Measurements from ENCODE around the gene KIF1A.
A peak's percentile ranks its signal among the peaks of the same experiment; 100 is the strongest.

Gene KIF1A

GRCh38 chr2:240819858-240820606 lies at the start of gene KIF1A:
TSS of gene KIF1A (minus strand) at chr2:240820219. CDS start at chr2:240797752, 22,467 bp downstream.
- TF ChIP-seq TAF1 (IDR thresholded peaks at IDR 0.05; ENCODE audit: low read depth) (peak; percentile 47; the same call in 1 of the 2 replicates), CEBPB (IDR thresholded peaks at IDR 0.05) (no peak), RAD21 (IDR thresholded peaks at IDR 0.05; ENCODE audit: low read depth) (no peak), EGR1 (IDR thresholded peaks at IDR 0.05) (no peak), ZBTB7A (IDR thresholded peaks at IDR 0.05; ENCODE audit: low read depth) (peak; percentile 36; the same call in 1 of the 2 replicates), FOXM1 (IDR thresholded peaks at IDR 0.05; ENCODE audit: borderline replicate concordance, low read depth) (no peak), TEAD4 (IDR thresholded peaks at IDR 0.05) (no peak), REST (IDR thresholded peaks at IDR 0.05; ENCODE audit: low read depth) (no peak), YY1 (IDR thresholded peaks at IDR 0.05; ENCODE audit: low read depth) (no peak), TCF12 (IDR thresholded peaks at IDR 0.05; ENCODE audit: low read depth) (no peak; the same call in 1 of the 2 replicates), MAX (IDR thresholded peaks at IDR 0.05) (0 out of 2 replicates have a peak, but pooled peaks have one; percentile 17), USF1 (IDR thresholded peaks at IDR 0.05) (0 out of 2 replicates have a peak, but pooled peaks have one; percentile 34), CREB1 (IDR thresholded peaks at IDR 0.05; ENCODE audit: low read depth) (peak; percentile 39; the same call in 1 of the 2 replicates), NFIC (IDR thresholded peaks at IDR 0.05) (no peak), EP300 (IDR thresholded peaks at IDR 0.05; ENCODE audit: borderline replicate concordance) (no peak)

GRCh38 chr2:240869109-240869955 lies 49.3 kb upstream of the KIF1A start:
- TF ChIP-seq YY1 (IDR thresholded peaks at IDR 0.05; ENCODE audit: low read depth) (no peak), TEAD4 (IDR thresholded peaks at IDR 0.05) (no peak), REST (IDR thresholded peaks at IDR 0.05; ENCODE audit: low read depth) (no peak), ZBTB7A (IDR thresholded peaks at IDR 0.05; ENCODE audit: low read depth) (no peak), MAX (IDR thresholded peaks at IDR 0.05) (no peak), EGR1 (IDR thresholded peaks at IDR 0.05) (no peak), USF1 (IDR thresholded peaks at IDR 0.05) (no peak), FOXM1 (IDR thresholded peaks at IDR 0.05; ENCODE audit: borderline replicate concordance, low read depth) (no peak), CREB1 (IDR thresholded peaks at IDR 0.05; ENCODE audit: low read depth) (no peak), CEBPB (IDR thresholded peaks at IDR 0.05) (no peak), TCF12 (IDR thresholded peaks at IDR 0.05; ENCODE audit: low read depth) (no peak), NFIC (IDR thresholded peaks at IDR 0.05) (no peak), EP300 (IDR thresholded peaks at IDR 0.05; ENCODE audit: borderline replicate concordance) (no peak), RAD21 (IDR thresholded peaks at IDR 0.05; ENCODE audit: low read depth) (no peak), TAF1 (IDR thresholded peaks at IDR 0.05; ENCODE audit: low read depth) (no peak)

GRCh38 chr2:240868286-240869108 lies 48.5 kb upstream of the KIF1A start, which contains the start of gene AGXT:
TSS of gene AGXT (plus strand) at chr2:240868824. CDS start at chr2:240868866, 42 bp downstream.
- TF ChIP-seq EGR1 (IDR thresholded peaks at IDR 0.05) (peak; percentile 53; the same call in 1 of the 2 replicates), FOXM1 (IDR thresholded peaks at IDR 0.05; ENCODE audit: borderline replicate concordance, low read depth) (no peak), CEBPB (IDR thresholded peaks at IDR 0.05) (peak; percentile 70)

GRCh38 chr2:240865391-240865790 lies 45.4 kb upstream of the KIF1A start:
- TF ChIP-seq MAX (IDR thresholded peaks at IDR 0.05): no peak
- no peak for TF ChIP-seq EP300 (IDR thresholded peaks at IDR 0.05; ENCODE audit: borderline replicate concordance)
- TF ChIP-seq RAD21 (IDR thresholded peaks at IDR 0.05; ENCODE audit: low read depth): no peak
- no peak for TF ChIP-seq EGR1 (IDR thresholded peaks at IDR 0.05)
- no peak for TF ChIP-seq FOXM1 (IDR thresholded peaks at IDR 0.05; ENCODE audit: borderline replicate concordance, low read depth)
- no peak for TF ChIP-seq ZBTB7A (IDR thresholded peaks at IDR 0.05; ENCODE audit: low read depth)
- no peak for TF ChIP-seq YY1 (IDR thresholded peaks at IDR 0.05; ENCODE audit: low read depth)
- no peak for TF ChIP-seq NFIC (IDR thresholded peaks at IDR 0.05)
- no peak for TF ChIP-seq REST (IDR thresholded peaks at IDR 0.05; ENCODE audit: low read depth)
- no peak for TF ChIP-seq CREB1 (IDR thresholded peaks at IDR 0.05; ENCODE audit: low read depth)
- no peak for TF ChIP-seq TAF1 (IDR thresholded peaks at IDR 0.05; ENCODE audit: low read depth)
- TF ChIP-seq TEAD4 (IDR thresholded peaks at IDR 0.05): no peak
- no peak for TF ChIP-seq USF1 (IDR thresholded peaks at IDR 0.05)
- TF ChIP-seq CEBPB (IDR thresholded peaks at IDR 0.05): no peak
- TF ChIP-seq TCF12 (IDR thresholded peaks at IDR 0.05; ENCODE audit: low read depth): no peak

Data from Ishikawa (cell line).